ENCODE results near the gene ORMDL3. TPM values are rescaled to one million over a fixed set of nuclear protein-coding genes. Genes with fewer than 3 reads are reported as not detected.

ORMDL3 gene
- total RNA-seq, 1 experiment from 2014 or later: 55.1 TPM

GRCh38 chr17:39922006-39922405, 5.4 kb downstream of the ORMDL3 start:
- Histone ChIP-seq H3K4me3 (ENCODE audit: low read depth in 2 of 2, low read length in 2 of 2) (no peak overlapping the region), H3K27ac (ENCODE audit: low read length) (no peak overlapping the region), H3K27me3 (ENCODE audit: control insufficient read depth, insufficient read depth, low read length) (no peaks in the 10 kb centered on the region), H3K36me3 (ENCODE audit: control insufficient read depth, insufficient read depth, low read length) (no peaks in the 10 kb centered on the region; the same call in 1 of the 2 replicates), H3K4me1 (ENCODE audit: control insufficient read depth, insufficient read depth, low read length) (peaks cover 14% of the 10 kb centered on the region), H3K9me3 (ENCODE audit: control insufficient read depth, insufficient read depth, low read depth, low read length) (no peaks in the 10 kb centered on the region)
- intact Hi-C loops (cut with micrococcal nuclease; ENCODE audit: unreplicated experiment) (no loop called here), in situ Hi-C loops (cut with HindIII; ENCODE audit: low pct_unique_long_range_greater_than_20kb, low sequenced_read_pairs) (no loop called here)
- no peak for TF ChIP-seq CTCF (IDR thresholded peaks at IDR 0.05)
- TF ChIP-seq, protein P1, sequence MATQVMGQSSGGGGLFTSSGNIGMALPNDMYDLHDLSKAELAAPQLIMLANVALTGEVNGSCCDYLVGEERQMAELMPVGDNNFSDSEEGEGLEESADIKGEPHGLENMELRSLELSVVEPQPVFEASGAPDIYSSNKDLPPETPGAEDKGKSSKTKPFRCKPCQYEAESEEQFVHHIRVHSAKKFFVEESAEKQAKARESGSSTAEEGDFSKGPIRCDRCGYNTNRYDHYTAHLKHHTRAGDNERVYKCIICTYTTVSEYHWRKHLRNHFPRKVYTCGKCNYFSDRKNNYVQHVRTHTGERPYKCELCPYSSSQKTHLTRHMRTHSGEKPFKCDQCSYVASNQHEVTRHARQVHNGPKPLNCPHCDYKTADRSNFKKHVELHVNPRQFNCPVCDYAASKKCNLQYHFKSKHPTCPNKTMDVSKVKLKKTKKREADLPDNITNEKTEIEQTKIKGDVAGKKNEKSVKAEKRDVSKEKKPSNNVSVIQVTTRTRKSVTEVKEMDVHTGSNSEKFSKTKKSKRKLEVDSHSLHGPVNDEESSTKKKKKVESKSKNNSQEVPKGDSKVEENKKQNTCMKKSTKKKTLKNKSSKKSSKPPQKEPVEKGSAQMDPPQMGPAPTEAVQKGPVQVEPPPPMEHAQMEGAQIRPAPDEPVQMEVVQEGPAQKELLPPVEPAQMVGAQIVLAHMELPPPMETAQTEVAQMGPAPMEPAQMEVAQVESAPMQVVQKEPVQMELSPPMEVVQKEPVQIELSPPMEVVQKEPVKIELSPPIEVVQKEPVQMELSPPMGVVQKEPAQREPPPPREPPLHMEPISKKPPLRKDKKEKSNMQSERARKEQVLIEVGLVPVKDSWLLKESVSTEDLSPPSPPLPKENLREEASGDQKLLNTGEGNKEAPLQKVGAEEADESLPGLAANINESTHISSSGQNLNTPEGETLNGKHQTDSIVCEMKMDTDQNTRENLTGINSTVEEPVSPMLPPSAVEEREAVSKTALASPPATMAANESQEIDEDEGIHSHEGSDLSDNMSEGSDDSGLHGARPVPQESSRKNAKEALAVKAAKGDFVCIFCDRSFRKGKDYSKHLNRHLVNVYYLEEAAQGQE (IDR thresholded peaks at IDR 0.05; ENCODE audit: insufficient read depth in 1 of 2, low read depth in 2 of 2, low read length in 1 of 2): no peak
- TF ChIP-seq POLR2AphosphoS5 (IDR thresholded peaks at IDR 0.05; ENCODE audit: low read depth, low read length): no peak
- no peak for TF ChIP-seq TCF7L2 (IDR thresholded peaks at IDR 0.05; ENCODE audit: low read depth, low read length)
- TF ChIP-seq SIN3A (IDR thresholded peaks at IDR 0.05; ENCODE audit: borderline replicate concordance, insufficient read depth, low read depth, low read length): no peak
- ChIA-PET POLR2A (interaction anchor here (0.6 kb wide), 1 partner anchor 175 kb away, joined by 3 read pairs; no protein-coding TSS in a partner anchor), CTCF (interaction anchor here (0.6 kb wide), 1 partner anchor 100 kb away, joined by 3 read pairs; no protein-coding TSS in a partner anchor)
- DNase-seq (ENCODE audit: low read depth, low spot score) (no peak), ATAC-seq (no peak)
- BruUV-seq (replicated peaks): no TSS peak

DNA sequence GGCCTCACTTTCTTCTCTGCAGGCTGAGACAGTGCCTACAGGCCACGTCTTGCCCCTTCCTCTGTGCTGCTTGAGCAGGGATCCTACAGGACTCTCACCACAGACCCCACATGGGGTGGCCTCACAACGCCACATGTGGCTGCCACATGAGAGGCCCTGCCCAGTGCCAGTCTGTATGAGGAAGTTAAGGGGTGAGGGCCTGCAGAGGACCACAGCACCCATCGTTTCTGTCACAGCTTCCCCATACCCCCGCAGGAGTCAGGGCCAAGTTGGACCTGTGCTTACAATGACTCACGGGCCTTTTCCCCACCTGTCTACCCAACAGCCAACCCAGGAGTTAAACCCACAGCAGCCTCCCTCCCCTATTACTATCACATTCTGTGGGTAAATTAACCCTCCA, 6.1 kb downstream of the ORMDL3 start:
- TSS peak; percentile 98 for BruUV-seq (replicated peaks)
- no peak for TF ChIP-seq TCF7L2 (IDR thresholded peaks at IDR 0.05; ENCODE audit: low read depth, low read length)
- TF ChIP-seq, protein P1 (IDR thresholded peaks at IDR 0.05; ENCODE audit: insufficient read depth in 1 of 2, low read depth in 2 of 2, low read length in 1 of 2): no peak
- TF ChIP-seq POLR2AphosphoS5 (IDR thresholded peaks at IDR 0.05; ENCODE audit: low read depth, low read length): no peak
- no peak for TF ChIP-seq CTCF (IDR thresholded peaks at IDR 0.05)
- TF ChIP-seq SIN3A (IDR thresholded peaks at IDR 0.05; ENCODE audit: borderline replicate concordance, insufficient read depth, low read depth, low read length): no peak
- CTCF ChIA-PET: no interaction called here
- Histone ChIP-seq H3K27ac (ENCODE audit: low read length) (no peak overlapping the region), H3K4me1 (ENCODE audit: control insufficient read depth, insufficient read depth, low read length) (peaks cover 10% of the 10 kb centered on the region), H3K36me3 (ENCODE audit: control insufficient read depth, insufficient read depth, low read length) (no peaks in the 10 kb centered on the region), H3K9me3 (ENCODE audit: control insufficient read depth, insufficient read depth, low read depth, low read length) (no peaks in the 10 kb centered on the region), H3K4me3 (ENCODE audit: low read depth in 2 of 2, low read length in 2 of 2) (no peak overlapping the region), H3K27me3 (ENCODE audit: control insufficient read depth, insufficient read depth, low read length) (no peaks in the 10 kb centered on the region)
- intact Hi-C loops (cut with micrococcal nuclease; ENCODE audit: unreplicated experiment) (no loop called here), in situ Hi-C loops (cut with HindIII; ENCODE audit: low pct_unique_long_range_greater_than_20kb, low sequenced_read_pairs) (no loop called here)
- POLR2A ChIA-PET: no interaction called here
- no peak for DNase-seq (ENCODE audit: low read depth, low spot score)
- no peak for ATAC-seq
